Endothelial cell of umbilical vein (primary cell): ENCODE measurements around the gene CTNND1. TPM values are rescaled to one million over a fixed set of nuclear protein-coding genes. Genes with fewer than 3 reads are reported as not detected.

Experiments used
- BruUV-seq: library from RNA; stranded (reverse); fragments of 400-500 nt; replicated peaks from 2 replicates; lab custom pipeline; 2021; lab: Mats Ljungman, UMichigan
- CTCF ChIA-PET: fragments of 300-600, 350-600 bp; sonication (Branson Sonifier 250); formaldehyde crosslinking; loops from one replicate; lab custom pipeline; 2021; ENCODE audit warnings: antibody characterized with exemption, inconsistent platforms; lab: Charles Lee
- POLR2A ChIA-PET: fragments of 300-600, 350-600 bp; sonication (Branson Sonifier 250); formaldehyde crosslinking; loops from one replicate; lab custom pipeline; 2021; ENCODE audit warnings: antibody characterized with exemption, inconsistent platforms; lab: Charles Lee
- DNase-seq: peaks from one replicate; pipeline ENCODE4 v3.0.0-alpha.2; 2011; ENCODE audit warnings: low read depth, low spot score
- FAIRE-seq: peaks from 2 replicates; lab custom pipeline; 2011; peaks lifted over from hg19 to GRCh38; lab: Jason Lieb, UNC
- H2AFZ ChIP-seq: 2 replicates; pipeline ENCODE4 v1.6.0; 2012; ENCODE audit warnings: low read depth, low read length, control low read depth, inconsistent platforms
- H3K27ac ChIP-seq: 2 replicates; pipeline ENCODE4 v1.5.1; 2011; ENCODE audit warnings: low read depth, mild to moderate bottlenecking, control low read depth, low read length, moderate library complexity; ENCODE audit not compliant: insufficient read depth
- H3K27me3 ChIP-seq, 2 experiments: 2 replicates each; pipeline versions ENCODE4 v1.6.0 to v1.6.1; 2011; ENCODE audit warnings: low read length in 2 of 2, mixed read lengths in 1 of 2; ENCODE audit not compliant: control insufficient read depth in 2 of 2, insufficient read depth in 2 of 2
- H3K36me3 ChIP-seq, 2 experiments: 2 replicates in 1 of 2; 3 replicates in 1 of 2; pipeline ENCODE4 v1.5.1; 2011; ENCODE audit warnings: low read length in 2 of 2, mild to moderate bottlenecking in 1 of 2, moderate library complexity in 1 of 2; ENCODE audit not compliant: control insufficient read depth in 2 of 2, insufficient read depth in 2 of 2; ENCODE audit errors: extremely low read depth in 1 of 2
- H3K4me1 ChIP-seq: 3 replicates; pipeline ENCODE4 v1.5.1; 2011; ENCODE audit warnings: mild to moderate bottlenecking, low read length; ENCODE audit not compliant: control insufficient read depth, insufficient read depth; ENCODE audit errors: extremely low read depth
- H3K4me2 ChIP-seq: 2 replicates; pipeline ENCODE4 v1.6.1; 2011; ENCODE audit warnings: low read length, control low read depth, mixed read lengths; ENCODE audit not compliant: insufficient read depth
- H3K4me3 ChIP-seq, 3 experiments: fragments of 200-600 bp in 1 of 3; sonication (generic), shearing (Covaris generic) in 1 of 3; replicated peaks in 1 of 3; 2 replicates each; pipeline ENCODE4 v1.5.1; 2011 to 2016; ENCODE audit warnings: control low read depth in 3 of 3, low read length in 3 of 3, mild to moderate bottlenecking in 2 of 3, inconsistent platforms in 1 of 3, low read depth in 1 of 3, moderate library complexity in 1 of 3; ENCODE audit not compliant: insufficient read depth in 1 of 3
- H3K79me2 ChIP-seq: 2 replicates; pipeline ENCODE4 v1.6.0; 2012; ENCODE audit warnings: low read length, inconsistent platforms; ENCODE audit not compliant: control insufficient read depth, insufficient read depth
- H3K9ac ChIP-seq: replicated peaks from 2 replicates; pipeline ENCODE3; 2011; ENCODE audit warnings: low read length, control low read depth; ENCODE audit not compliant: insufficient read depth; ENCODE audit errors: extremely low read depth
- H3K9me1 ChIP-seq: replicated peaks from 3 replicates; pipeline ENCODE4 v1.6.0; 2011; ENCODE audit warnings: mild to moderate bottlenecking, low read length; ENCODE audit not compliant: control insufficient read depth, insufficient read depth; ENCODE audit errors: extremely low read depth
- H3K9me3 ChIP-seq: replicated peaks from 2 replicates; pipeline ENCODE4 v1.5.1; 2012; ENCODE audit warnings: low read length, inconsistent platforms; ENCODE audit not compliant: control insufficient read depth, insufficient read depth
- H4K20me1 ChIP-seq: replicated peaks from 2 replicates; pipeline ENCODE3; 2011; ENCODE audit warnings: mild to moderate bottlenecking, low read length; ENCODE audit not compliant: control insufficient read depth, insufficient read depth; ENCODE audit errors: extremely low read depth
- CTCF ChIP-seq, 2 donors: IDR thresholded peaks; 1 replicate in 1 of 2; 2 replicates in 1 of 2; pipeline ENCODE4 v1.5.1; 2011; ENCODE audit warnings: low read length in 2 of 2, mild to moderate bottlenecking in 2 of 2, moderate library complexity in 2 of 2, control low read depth in 1 of 2, inconsistent platforms in 1 of 2, low read depth in 1 of 2; ENCODE audit not compliant: insufficient read depth in 1 of 2; ENCODE audit errors: extremely low read depth in 1 of 2
- EZH2 ChIP-seq: IDR thresholded peaks from 2 replicates; pipeline ENCODE4 v1.6.1; 2012; ENCODE audit warnings: borderline replicate concordance, low read depth, mild to moderate bottlenecking, moderate library complexity, low read length, inconsistent platforms; ENCODE audit not compliant: severe bottlenecking
- FOS ChIP-seq: IDR thresholded peaks from 2 replicates; pipeline ENCODE4 v1.6.1; 2011; ENCODE audit warnings: mild to moderate bottlenecking, low read length, moderate library complexity, borderline replicate concordance; ENCODE audit not compliant: insufficient read depth
- GATA2 ChIP-seq: IDR thresholded peaks from 2 replicates; pipeline ENCODE4 v1.7.0; 2011; ENCODE audit warnings: low read depth, mild to moderate bottlenecking, moderate library complexity, mixed read lengths, low read length; ENCODE audit not compliant: insufficient read length, insufficient read depth
- JUN ChIP-seq: IDR thresholded peaks from 2 replicates; pipeline ENCODE4 v1.6.1; 2011; ENCODE audit warnings: borderline replicate concordance, low read depth; ENCODE audit not compliant: insufficient read length, insufficient read depth
- MAX ChIP-seq: IDR thresholded peaks from 2 replicates; pipeline ENCODE4 v1.6.1; 2011; ENCODE audit not compliant: insufficient read depth, insufficient read length
- MYC ChIP-seq: IDR thresholded peaks from one replicate; pipeline ENCODE4 v1.6.1; 2011; ENCODE audit warnings: mild to moderate bottlenecking, low read depth, low read length
- POLR2A ChIP-seq: IDR thresholded peaks from 2 replicates; pipeline ENCODE4 v1.6.1; 2012; ENCODE audit warnings: low read depth, mild to moderate bottlenecking, control low read depth, low read length
- POLR2AphosphoS5 ChIP-seq: IDR thresholded peaks from 2 replicates; pipeline ENCODE4 v1.6.1; 2012; ENCODE audit warnings: low read depth, mild to moderate bottlenecking, control low read depth, low read length, moderate library complexity; ENCODE audit not compliant: insufficient read depth
- dilution Hi-C: fragments of 300-500 bp; cut with MboI; formaldehyde crosslinking; loops from one replicate; pipeline ENCODE4 v1.15.0; 2019; ENCODE audit warnings: low sequenced_read_pairs; ENCODE audit not compliant: extremely low pct_ligation_motif_present
- intact Hi-C: fragments of 100-400 bp; cut with micrococcal nuclease; formaldehyde crosslinking; loops from one replicate; pipeline ENCODE4 v1.10.0; 2022
- polyA plus RNA-seq, 4 experiments: library from polyadenylated mRNA; depleted of rRNA in 3 of 4; stranded (reverse) in 3 of 4; unstranded in 1 of 4; fragments of >200 nt; gene quantifications; 2 replicates each; pipeline versions ENCODE4 v1.2.1 to v1.2.3, GENCODE V29; 2011 to 2012; ENCODE audit warnings: missing spikeins in 1 of 4
- total RNA-seq: library from RNA; stranded (reverse); gene quantifications from 2 replicates; pipeline ENCODE4 v1.2.3, GENCODE V29; 2021

CTNND1 gene
- total and polyA plus RNA-seq, 2 donors (not counting 3 experiments of a cell fraction or from before 2014, with no cell fraction given): 152 to 268 TPM

GRCh38 chr11:57727185-57727584, 34.4 kb upstream of the CTNND1 start:
- Histone ChIP-seq H3K27ac (no peak overlapping the region), H3K27me3 (no peaks in the 10 kb centered on the region), H3K9me1 (no peaks in the 10 kb centered on the region), H3K36me3 (no peaks in the 10 kb centered on the region), H3K4me1 (no peaks in the 10 kb centered on the region), H3K4me2 (no peak overlapping the region), H3K79me2 (peaks cover 60% of the 10 kb centered on the region), H3K9ac (no peak overlapping the region), H3K4me3 (no peak overlapping the region), H2AFZ (no peak overlapping the region), H3K9me3 (no peaks in the 10 kb centered on the region), H4K20me1 (no peaks in the 10 kb centered on the region)
- DNase-seq: no peak
- dilution Hi-C loops: no loop called here
- BruUV-seq: no TSS peak
- FAIRE-seq: no peak
- intact Hi-C loops: no loop called here
- ChIA-PET CTCF (interaction anchor here (0.8 kb wide), 1 partner anchor 74 kb away, joined by 4 read pairs; no protein-coding TSS in a partner anchor), POLR2A (no interaction called here)
- TF ChIP-seq MAX (no peak), FOS (no peak), EZH2 (no peak), GATA2 (no peak), JUN (no peak), CTCF (IDR thresholded peaks at IDR 0.05; ENCODE audit: extremely low read depth in 1 of 2, insufficient read depth in 1 of 2, low read depth in 1 of 2, low read length in 2 of 2) (no peak), MYC (no peak), POLR2AphosphoS5 (no peak), POLR2A (no peak)
